ENCODE measurements around the gene TTC39B.

TTC39B gene

DNA sequence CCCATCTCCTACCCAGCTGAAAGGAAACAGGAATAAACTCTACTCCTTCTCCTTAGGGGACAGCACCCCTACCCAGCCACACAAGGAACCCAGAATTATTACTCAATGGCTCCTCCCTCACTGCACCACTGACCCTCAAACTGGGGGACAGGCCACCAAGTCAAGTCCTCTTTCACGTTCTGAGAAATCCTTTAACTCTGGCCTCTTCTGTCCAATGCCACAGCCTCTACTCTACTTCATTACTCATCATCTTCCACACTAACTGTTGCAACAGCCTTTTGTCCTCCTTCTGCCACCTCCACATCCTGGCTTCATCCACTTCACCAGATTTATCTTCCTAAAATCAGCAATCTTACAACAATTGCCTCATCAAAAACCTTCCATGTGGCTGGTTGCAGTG lies 6.8 kb downstream of the TTC39B start:
- no peak for DNase-seq

DNA sequence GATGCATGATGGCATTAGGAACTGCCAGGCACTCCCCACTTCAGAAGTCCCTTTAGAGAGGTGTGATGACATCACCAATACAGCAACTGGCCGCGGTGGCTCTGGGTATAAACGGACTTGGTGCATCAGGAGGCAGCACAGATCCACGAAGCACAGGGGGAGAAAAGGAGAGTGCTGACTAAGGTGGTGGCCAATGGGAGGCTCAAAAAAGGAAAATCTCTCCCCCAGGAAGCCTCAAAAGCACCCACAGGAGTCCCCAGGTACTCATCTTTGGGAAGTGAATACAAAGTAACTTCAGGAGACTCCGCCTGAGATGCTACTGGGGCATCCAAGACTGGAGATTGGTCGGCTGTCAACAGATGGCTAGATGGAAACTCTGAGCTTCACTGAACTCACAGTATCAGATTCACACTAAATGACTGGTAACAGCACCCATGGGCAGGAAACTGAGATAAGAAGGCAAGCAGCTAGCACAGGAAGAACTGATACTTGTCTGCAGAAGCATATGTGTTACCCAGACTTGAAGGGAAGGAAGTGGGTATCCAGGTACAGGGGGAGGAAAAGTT lies 7.6 kb downstream of the TTC39B start:
- peak; percentile 77 for DNase-seq

DNA sequence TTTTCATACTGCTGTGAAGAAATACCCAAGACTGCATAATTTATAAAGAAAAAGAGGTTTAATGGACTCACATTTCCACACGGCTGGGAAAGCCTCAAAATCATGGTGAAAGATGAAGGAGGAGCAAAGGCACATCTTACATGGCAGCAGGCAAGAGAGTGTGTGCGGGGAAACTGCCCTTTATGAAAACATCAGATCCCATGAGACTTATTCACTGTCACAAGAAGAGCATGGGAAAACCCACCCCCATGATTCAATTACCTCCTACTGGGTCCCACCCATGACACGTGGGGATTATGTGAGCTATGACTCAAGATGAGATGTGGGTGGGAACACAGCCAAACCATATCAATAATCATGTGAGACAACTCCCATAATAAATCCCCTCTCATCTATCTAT lies 8.7 kb downstream of the TTC39B start:
- DNase-seq, result no peak

DNA sequence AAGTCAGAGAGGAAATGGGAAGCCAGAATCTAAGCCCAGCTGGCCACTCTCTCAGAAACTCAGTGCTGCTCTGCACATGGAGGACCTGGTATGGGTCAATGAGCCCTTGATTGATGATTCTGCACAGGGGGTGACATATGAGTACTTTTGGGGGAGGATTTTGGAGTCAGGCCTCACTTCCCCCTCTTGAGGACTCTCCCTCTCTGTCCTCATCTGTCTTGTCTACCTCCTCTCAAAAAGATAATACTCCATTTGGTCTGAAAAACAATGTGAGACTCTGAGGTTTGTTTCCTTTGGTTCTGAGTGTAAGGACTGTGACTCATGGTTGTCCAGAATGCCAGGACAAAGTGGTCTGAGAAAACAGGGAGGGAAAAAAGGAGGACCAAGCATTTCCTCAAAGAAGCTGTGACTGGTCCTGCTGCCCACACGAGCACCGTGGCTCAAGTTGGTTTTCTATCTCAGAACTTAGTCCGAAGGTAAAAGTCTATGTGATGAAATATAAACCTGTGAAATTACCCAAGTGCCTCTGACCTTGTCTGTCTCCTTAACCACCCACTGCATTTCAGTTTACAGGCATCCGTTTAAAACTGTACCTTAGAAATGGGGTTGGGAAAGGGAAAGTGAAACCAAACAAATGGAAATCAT lies 11.1 kb downstream of the TTC39B start:
- DNase-seq, result no peak

DNA sequence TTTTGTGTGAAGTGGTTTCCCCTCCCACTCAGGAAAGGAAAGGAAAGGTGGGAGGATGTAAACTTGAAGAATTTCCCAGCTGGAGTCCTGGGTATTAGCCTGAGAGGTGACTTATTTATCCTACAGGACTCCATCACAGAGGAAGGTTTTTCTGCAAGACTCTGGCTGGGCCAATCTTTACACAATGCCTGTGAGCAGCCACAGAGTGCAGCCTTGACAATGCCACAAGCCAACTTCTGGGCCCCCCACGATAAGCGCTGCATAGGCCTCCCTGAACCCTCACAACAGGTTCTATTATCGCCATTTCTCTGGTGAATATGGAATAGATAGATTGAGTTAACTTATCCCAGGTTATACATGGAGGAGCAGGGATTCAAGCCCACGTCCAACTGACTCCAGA lies 12.4 kb downstream of the TTC39B start:
- DNase-seq, result no peak

DNA sequence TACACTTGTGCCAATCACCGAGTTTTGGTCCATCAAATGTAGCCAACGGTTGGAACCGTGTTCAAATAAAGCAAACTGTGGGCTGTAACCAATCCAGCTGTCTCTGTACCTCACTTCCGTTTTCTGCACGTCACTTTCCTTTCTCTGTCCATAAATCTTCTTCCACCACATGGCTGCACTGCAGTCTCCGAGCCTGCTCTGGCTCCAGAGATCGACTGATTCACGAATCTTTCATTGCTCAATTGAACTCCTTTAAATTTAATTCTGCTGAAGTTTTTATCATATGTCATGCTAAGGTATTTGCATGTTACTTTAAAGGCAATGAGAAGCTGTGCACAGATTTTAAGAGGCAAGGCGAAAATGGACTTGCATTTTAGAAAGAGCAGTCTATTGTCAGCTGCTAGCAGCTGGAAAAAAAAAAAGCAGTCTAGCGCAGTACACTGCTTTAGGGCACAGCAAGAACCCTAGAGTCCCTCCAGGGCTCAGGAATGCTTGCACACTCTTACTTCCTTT lies 13.2 kb downstream of the TTC39B start:
- DNase-seq, result no peak

DNA sequence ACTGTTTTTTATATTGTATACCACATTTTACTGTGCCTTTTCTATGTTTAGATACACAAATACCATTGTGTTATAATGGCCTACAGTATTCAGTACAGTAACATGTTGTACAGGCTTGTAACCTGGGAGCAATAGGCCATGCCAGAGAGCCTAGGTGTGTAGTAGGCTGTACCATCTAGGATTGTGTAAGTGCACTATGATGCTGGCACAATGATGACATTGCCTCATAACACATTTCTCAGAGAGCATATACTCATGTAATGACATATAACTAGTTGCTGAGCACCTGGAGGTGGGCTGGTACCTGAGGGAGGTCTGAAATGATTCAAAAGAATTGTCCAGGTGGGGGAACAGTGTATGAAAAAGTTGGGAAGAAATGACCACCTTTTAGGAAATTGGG lies 13.9 kb downstream of the TTC39B start:
- DNase-seq, result no peak

DNA sequence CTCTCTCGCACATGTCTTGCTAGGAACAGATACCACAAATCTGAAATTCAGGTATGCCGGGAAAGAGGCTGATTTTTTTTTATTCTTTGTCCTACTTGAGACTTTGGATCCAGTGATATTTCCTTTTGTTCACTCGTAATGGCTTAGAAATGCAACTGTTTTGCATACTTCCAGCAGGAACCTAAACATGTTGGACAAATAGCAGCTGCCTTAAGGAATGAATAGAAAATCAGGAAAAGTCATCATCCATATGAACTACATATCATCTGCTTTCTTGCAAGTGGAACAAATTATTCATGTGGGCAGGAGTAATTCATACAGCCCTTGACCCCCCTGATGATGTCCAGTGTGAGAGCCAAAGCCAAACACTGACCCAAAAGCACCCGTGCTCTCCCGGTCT lies 17.4 kb downstream of the TTC39B start:
- no peak for DNase-seq

DNA sequence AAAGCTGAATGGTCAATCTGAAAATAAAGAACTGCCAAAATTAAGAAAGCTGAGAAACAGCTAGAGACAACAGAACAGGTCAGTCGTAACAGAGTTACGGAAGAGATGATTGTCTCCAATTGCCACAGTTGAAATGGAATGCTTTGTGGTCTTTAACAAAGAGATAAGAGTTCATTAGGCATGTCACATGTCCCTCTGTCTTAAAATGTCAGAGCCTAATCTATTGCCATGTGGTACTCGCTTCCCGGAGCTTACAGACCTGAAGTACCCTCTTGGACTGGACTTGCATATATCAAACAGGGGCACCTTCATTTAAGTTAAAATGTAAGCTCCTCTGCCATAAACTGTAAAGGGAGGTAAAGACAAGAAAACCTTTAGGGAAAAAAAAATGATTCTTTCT lies 19.7 kb downstream of the TTC39B start:
- no peak for DNase-seq

DNA sequence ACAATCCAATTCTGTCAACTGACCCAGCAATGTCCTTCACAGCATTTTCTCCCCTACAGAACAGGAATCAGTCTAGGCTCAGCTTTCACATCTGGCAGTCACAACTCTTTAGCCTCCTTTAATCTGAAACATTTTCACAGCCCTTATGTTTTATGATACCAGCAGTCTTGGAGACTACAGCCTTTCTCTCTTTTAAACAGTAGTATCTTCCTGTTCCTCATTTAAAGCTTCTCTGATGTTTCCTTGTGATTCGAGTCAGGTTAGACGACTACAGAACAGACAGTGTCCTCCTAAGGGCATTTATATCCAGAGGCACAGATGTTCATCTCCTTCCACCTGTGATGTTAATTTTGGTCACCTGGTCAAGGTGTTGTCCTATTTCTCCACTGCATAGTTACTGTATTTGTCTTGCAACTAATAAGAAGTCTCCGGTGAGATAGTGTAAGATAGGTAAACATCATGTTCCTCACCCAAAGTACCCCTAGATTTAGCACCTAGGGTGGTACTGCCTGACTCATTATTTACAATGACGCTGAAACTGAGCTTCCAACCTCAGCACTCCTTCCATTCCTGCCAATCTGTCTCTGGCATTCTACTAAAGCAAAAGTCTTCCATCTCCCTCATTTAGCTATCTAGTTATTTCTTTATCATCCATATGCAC lies 20.7 kb downstream of the TTC39B start:
- no peak for DNase-seq

DNA sequence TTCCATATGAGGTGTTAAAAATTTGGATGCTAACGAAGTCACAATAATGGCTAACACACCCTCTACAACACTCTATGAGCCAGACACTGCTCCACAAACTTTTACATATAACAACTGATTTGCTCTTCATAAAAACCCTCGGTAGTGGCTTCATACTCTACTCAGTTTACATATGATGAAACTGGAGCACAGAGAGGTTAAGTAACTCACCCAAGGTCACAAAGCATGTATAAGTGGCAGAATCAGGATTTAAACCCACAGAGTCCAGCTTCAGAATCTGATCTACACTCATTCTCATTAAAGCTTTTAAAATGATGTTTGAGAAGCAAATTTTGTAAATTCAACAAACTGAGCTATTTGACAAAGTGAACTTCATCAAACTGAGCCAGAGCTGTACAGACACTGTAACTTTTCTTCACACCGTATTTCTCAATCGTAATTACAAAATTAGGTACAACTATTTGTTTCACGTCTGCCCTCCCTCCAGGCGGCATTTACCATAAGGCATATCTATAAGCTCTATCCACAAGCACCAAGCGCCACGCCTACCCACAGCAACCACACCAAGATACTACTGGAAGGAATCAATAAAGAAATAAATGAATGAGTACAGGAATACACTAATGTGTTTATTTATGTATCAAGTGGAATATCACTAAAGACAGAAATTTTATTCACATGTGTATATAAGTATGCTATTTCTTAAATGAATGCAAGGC lies 24.3 kb downstream of the TTC39B start:
- DNase-seq, result no peak

DNA sequence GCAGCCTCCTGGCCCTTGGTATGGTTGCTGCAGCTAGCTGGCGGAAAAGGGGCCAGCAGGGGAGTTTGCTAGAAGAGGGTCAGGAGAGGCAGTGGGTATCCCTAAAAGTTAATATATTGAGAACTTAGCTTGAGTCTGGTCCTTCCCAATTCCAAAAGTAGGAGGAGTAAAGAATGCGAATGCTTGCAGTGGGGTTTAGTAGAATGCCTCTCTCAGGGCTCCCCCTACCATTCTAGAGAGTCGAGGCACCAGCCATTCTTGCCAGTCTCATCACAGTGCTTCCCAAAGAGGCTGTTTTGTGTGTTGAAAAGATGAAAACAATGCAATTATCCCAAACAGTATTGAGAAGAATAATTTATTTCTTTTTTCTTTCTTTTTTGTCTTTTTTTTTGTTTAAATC lies 26.4 kb downstream of the TTC39B start:
- DNase-seq, result no peak

DNA sequence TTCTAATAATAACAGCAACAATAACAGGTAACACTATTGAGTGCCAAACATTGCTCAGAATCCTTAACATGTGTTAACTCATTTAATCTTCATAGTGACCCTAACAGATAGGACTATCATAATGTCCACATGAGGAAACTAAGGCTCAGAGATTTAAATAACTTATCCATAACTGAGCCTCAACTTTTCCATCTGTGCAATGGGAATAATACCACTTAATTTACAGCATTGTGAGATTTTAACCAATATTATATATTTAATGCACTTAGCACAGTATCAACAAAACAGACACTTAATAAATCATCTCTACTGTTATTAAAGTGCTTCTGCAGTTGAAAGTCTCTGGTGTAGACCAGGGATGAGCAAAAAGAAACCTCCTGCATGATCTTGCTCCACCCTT lies 28.2 kb downstream of the TTC39B start:
- no peak for DNase-seq

DNA sequence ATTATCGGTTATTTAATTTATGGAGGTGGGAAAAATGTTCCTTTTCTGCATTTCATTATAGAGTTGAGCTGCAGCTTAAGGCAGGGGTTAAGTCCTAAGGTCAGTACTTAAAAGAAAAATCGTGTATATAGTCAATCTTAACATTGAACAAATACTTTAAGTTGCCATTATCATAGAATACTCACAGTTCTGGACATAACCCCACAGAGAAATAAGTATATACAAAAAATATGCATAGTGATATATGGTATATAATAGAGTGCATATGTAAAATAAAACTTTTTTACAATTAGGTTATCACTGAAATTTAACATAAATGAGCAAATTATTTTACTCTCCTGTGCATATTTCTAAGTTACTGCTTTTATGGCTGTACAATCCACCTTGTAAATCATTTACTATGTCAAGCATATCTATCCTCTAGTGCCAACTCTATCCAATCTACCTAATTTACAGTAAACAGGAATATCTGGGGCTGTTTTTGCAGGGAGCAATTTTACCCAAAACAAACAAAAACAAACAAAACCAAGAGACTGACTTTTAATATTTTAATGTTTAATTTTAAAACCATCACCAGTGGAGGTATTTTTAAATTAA lies 28.8 kb downstream of the TTC39B start:
- DNase-seq, result no peak

DNA sequence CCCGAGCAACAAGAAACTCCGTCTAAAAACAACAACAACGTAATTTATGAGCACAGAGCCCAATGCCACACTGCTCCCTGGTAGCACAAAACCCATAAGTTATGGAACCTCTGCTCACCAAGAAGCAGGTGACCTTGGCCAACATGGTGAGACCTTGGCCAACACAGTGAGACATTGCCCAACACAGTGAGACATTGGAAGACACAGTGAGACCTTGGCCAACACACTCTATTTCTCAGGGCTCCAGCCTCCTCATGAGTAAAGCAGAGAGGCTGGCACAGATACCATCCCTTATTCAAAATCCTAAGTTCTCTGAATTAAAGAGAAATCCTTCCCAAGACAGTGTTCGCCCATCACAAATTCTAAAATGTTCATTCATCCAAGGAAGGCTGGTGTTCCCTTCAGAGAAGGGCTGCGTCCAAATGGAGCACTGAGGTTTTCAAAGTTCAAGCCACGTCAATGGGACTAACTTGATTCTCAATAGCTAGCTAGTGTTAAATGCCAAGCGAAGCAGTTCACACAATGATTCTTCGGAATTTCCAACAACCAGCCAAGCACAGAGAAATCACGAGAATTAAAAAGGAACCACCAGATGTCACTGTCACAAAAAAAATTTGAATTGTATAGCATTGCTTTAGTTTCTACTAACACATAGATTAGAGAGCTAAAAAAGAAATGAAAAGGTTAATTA lies 29.5 kb downstream of the TTC39B start:
- DNase-seq, result no peak

DNA sequence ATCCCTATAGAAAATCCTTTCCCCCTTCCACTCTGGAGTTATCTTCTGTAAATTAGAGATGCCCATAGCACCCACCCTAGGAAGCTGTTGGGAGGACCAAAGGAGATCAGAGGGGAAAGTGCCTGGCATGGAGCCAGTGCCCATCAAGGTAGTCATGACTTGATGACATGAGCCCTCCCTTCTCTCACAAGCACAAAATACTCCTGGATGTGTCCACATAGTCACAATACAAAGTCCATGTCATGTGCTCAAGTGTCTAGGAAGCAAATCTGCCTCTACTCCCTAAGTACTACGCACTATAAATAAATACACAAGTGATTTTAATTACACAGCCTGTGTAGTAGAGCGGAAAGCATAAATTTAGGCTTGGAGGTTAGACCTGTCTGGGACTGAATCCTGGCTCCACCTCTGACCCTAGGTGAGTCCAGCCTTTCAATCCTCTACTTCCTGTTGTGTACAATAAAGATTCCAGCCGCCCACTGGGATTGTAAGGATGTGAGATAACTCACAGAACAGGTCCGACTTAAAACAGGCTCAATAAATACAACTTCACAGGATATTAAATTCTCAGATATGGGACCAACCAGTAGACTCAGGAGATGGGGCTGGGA lies 30.6 kb downstream of the TTC39B start:
- DNase-seq, result no peak

DNA sequence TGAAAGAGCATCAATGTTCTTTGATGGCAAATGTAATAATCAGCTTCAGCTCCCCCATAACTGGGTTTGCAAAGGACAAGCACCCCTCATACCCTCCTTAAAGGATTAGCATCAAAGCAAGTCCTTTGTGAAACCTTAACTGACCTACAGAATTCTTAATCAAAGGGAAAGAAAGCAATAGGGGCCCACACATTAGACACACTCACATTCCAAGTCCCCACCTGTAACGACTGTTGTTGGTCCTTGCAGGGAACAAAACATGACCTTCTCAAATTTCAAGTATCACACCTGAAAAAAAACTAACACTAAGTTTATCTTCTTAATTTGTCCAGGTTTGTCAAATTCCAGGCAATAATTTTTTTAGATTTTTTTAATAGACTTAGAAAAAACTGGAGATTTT lies 32.6 kb downstream of the TTC39B start:
- DNase-seq, result no peak

DNA sequence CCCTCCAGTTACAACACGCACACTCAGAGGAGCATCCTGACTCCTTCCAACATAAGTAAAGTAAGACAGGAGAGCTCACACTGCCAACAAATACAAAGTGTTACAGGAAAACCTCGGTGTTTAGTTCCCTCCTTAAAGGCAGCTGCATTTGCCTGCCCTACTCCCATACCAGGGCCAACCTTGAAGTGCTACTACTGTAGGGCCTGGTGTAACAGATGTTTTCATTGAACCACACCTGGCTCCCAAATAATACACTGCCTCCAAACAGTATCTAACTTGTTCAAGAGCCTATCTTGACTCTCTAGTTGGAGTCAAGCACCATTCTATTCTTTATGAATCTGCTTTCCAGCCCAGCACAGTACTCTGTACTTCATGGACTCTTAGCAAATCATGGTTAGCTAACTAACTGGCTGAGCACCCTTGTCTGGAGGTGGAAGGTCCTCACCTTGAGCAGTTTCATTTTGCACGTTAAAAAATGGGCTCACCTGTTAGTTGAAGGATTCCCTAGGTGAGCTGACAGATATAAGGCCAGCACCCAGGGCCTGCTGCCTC lies 34.6 kb downstream of the TTC39B start:
- DNase-seq, result no peak

DNA sequence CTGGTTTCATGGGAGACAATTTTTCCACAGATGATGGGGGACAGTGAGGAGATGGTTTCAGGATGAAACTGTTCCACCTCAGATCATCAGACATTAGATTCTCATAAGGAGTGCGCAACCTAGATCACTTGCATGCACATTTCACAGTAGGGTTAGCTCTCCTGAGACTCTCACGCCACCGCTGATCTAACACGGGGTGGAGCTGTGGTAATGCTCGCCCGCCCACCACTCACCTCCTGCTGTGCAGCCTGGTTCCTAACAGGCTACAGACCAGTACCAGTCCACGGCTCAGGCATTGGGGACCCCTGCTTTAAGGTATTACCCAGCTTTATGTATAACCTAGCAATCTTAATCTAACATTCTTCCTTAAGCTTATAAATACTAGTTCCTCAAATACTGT lies 35.6 kb downstream of the TTC39B start:
- no peak for DNase-seq

DNA sequence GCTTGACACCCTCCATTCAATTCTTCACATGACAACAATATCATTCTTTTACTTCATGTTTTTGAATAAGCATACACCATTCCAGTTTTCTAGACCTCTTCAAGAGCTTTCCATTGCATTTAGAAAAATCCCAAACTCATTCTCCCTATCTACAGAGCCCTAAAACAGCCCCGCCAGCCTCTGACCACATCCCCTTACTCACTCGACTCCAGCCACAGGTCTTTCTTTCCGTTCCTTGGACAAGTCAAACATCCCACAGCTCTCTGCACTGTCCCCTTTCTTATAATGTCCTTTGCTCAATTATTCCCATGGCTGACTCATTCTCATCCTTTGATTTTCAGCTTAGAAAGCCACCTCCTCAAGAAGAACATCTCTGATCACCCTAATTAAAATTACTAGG lies 38.2 kb downstream of the TTC39B start:
- DNase-seq, result no peak

DNA sequence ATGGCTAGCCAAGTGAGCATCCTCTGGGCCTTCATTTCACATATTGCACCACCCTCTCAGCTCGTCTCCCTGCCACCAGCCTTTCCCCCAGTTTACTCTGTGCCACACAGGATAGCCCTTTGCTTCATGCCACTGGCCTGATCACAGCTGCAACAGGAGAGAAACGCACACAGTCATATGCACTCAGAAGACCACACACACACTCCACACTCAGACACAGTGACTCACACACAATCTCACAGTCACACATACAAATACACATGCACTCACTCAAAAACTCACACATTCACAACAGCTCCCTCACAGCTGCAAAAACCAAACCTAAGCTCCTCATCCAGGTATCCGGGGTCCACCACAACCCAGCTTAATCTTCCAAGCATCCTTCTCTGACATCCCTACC lies 38.7 kb downstream of the TTC39B start:
- no peak for DNase-seq

DNA sequence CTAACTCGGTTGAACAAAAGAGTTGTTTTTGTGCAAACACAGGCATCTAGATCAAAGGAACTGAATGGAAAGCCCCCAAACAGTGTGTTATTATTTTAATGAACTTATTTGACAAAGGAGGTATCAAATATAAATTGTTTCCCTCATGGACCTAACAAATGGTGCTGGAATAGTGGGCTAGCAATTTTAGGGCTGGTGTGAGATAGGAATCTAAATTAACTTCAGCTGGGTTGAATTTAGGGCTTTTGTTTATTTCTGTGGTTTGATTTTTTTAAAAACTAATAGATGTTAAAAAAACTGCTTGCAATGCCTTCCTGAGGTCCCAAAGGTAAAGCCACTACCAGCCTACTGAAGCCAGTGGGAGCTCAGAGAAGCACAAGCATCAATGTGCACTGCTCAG lies 42.1 kb downstream of the TTC39B start:
- DNase-seq, result no peak

Data from stimulated activated CD4-positive, alpha-beta T cell treated with anti-CD3 and anti-CD28 coated beads, Interleukin-1b, Interleukin-23, amount 100 ng/mL, for 48 hours (primary cell).